Endothelial cell of umbilical vein (primary cell): ENCODE measurements around the gene ST6GALNAC4. TPM values are rescaled to one million over a fixed set of nuclear protein-coding genes. Genes with fewer than 3 reads are reported as not detected.

Experiments used
- BruUV-seq: library from RNA; stranded (reverse); fragments of 400-500 nt; replicated peaks from 2 replicates; lab custom pipeline; 2021; lab: Mats Ljungman, UMichigan
- CTCF ChIA-PET: fragments of 300-600, 350-600 bp; sonication (Branson Sonifier 250); formaldehyde crosslinking; loops from one replicate; lab custom pipeline; 2021; ENCODE audit warnings: antibody characterized with exemption, inconsistent platforms; lab: Charles Lee
- POLR2A ChIA-PET: fragments of 300-600, 350-600 bp; sonication (Branson Sonifier 250); formaldehyde crosslinking; loops from one replicate; lab custom pipeline; 2021; ENCODE audit warnings: antibody characterized with exemption, inconsistent platforms; lab: Charles Lee
- DNase-seq: peaks from one replicate; pipeline ENCODE4 v3.0.0-alpha.2; 2011; ENCODE audit warnings: low read depth, low spot score
- FAIRE-seq: peaks from 2 replicates; lab custom pipeline; 2011; peaks lifted over from hg19 to GRCh38; lab: Jason Lieb, UNC
- H2AFZ ChIP-seq: 2 replicates; pipeline ENCODE4 v1.6.0; 2012; ENCODE audit warnings: low read depth, low read length, control low read depth, inconsistent platforms
- H3K27ac ChIP-seq: 2 replicates; pipeline ENCODE4 v1.5.1; 2011; ENCODE audit warnings: low read depth, mild to moderate bottlenecking, control low read depth, low read length, moderate library complexity; ENCODE audit not compliant: insufficient read depth
- H3K27me3 ChIP-seq, 2 experiments: 2 replicates each; pipeline versions ENCODE4 v1.6.0 to v1.6.1; 2011; ENCODE audit warnings: low read length in 2 of 2, mixed read lengths in 1 of 2; ENCODE audit not compliant: control insufficient read depth in 2 of 2, insufficient read depth in 2 of 2
- H3K36me3 ChIP-seq, 2 experiments: 2 replicates in 1 of 2; 3 replicates in 1 of 2; pipeline ENCODE4 v1.5.1; 2011; ENCODE audit warnings: low read length in 2 of 2, mild to moderate bottlenecking in 1 of 2, moderate library complexity in 1 of 2; ENCODE audit not compliant: control insufficient read depth in 2 of 2, insufficient read depth in 2 of 2; ENCODE audit errors: extremely low read depth in 1 of 2
- H3K4me1 ChIP-seq: 3 replicates; pipeline ENCODE4 v1.5.1; 2011; ENCODE audit warnings: mild to moderate bottlenecking, low read length; ENCODE audit not compliant: control insufficient read depth, insufficient read depth; ENCODE audit errors: extremely low read depth
- H3K4me2 ChIP-seq: 2 replicates; pipeline ENCODE4 v1.6.1; 2011; ENCODE audit warnings: low read length, control low read depth, mixed read lengths; ENCODE audit not compliant: insufficient read depth
- H3K4me3 ChIP-seq, 3 experiments: fragments of 200-600 bp in 1 of 3; sonication (generic), shearing (Covaris generic) in 1 of 3; replicated peaks in 1 of 3; 2 replicates each; pipeline ENCODE4 v1.5.1; 2011 to 2016; ENCODE audit warnings: control low read depth in 3 of 3, low read length in 3 of 3, mild to moderate bottlenecking in 2 of 3, inconsistent platforms in 1 of 3, low read depth in 1 of 3, moderate library complexity in 1 of 3; ENCODE audit not compliant: insufficient read depth in 1 of 3
- H3K79me2 ChIP-seq: 2 replicates; pipeline ENCODE4 v1.6.0; 2012; ENCODE audit warnings: low read length, inconsistent platforms; ENCODE audit not compliant: control insufficient read depth, insufficient read depth
- H3K9ac ChIP-seq: replicated peaks from 2 replicates; pipeline ENCODE3; 2011; ENCODE audit warnings: low read length, control low read depth; ENCODE audit not compliant: insufficient read depth; ENCODE audit errors: extremely low read depth
- H3K9me1 ChIP-seq: replicated peaks from 3 replicates; pipeline ENCODE4 v1.6.0; 2011; ENCODE audit warnings: mild to moderate bottlenecking, low read length; ENCODE audit not compliant: control insufficient read depth, insufficient read depth; ENCODE audit errors: extremely low read depth
- H3K9me3 ChIP-seq: replicated peaks from 2 replicates; pipeline ENCODE4 v1.5.1; 2012; ENCODE audit warnings: low read length, inconsistent platforms; ENCODE audit not compliant: control insufficient read depth, insufficient read depth
- H4K20me1 ChIP-seq: replicated peaks from 2 replicates; pipeline ENCODE3; 2011; ENCODE audit warnings: mild to moderate bottlenecking, low read length; ENCODE audit not compliant: control insufficient read depth, insufficient read depth; ENCODE audit errors: extremely low read depth
- JUN ChIP-seq: IDR thresholded peaks from 2 replicates; pipeline ENCODE4 v1.6.1; 2011; ENCODE audit warnings: borderline replicate concordance, low read depth; ENCODE audit not compliant: insufficient read length, insufficient read depth
- POLR2AphosphoS5 ChIP-seq: IDR thresholded peaks from 2 replicates; pipeline ENCODE4 v1.6.1; 2012; ENCODE audit warnings: low read depth, mild to moderate bottlenecking, control low read depth, low read length, moderate library complexity; ENCODE audit not compliant: insufficient read depth
- dilution Hi-C: fragments of 300-500 bp; cut with MboI; formaldehyde crosslinking; loops from one replicate; pipeline ENCODE4 v1.15.0; 2019; ENCODE audit warnings: low sequenced_read_pairs; ENCODE audit not compliant: extremely low pct_ligation_motif_present
- intact Hi-C: fragments of 100-400 bp; cut with micrococcal nuclease; formaldehyde crosslinking; loops from one replicate; pipeline ENCODE4 v1.10.0; 2022
- microRNA-seq: library from miRNA; unstranded; fragments of <30 nt; microRNA quantifications from one replicate; pipeline ENCODE4 v1.2.0, GENCODE V29; 2021; ENCODE audit warnings: borderline number of aligned reads, borderline replicate concordance
- polyA plus RNA-seq, 4 experiments: library from polyadenylated mRNA; depleted of rRNA in 3 of 4; stranded (reverse) in 3 of 4; unstranded in 1 of 4; fragments of >200 nt; gene quantifications; 2 replicates each; pipeline versions ENCODE4 v1.2.1 to v1.2.3, GENCODE V29; 2011 to 2012; ENCODE audit warnings: missing spikeins in 1 of 4
- small RNA-seq: library from RNA; depleted of rRNA; stranded (forward); fragments of <200 nt; gene quantifications from one replicate; pipeline ENCODE3, GENCODE V24; 2012; ENCODE audit warnings: low replicate concordance, low read depth; ENCODE audit not compliant: insufficient read depth, insufficient read length
- total RNA-seq: library from RNA; stranded (reverse); gene quantifications from 2 replicates; pipeline ENCODE4 v1.2.3, GENCODE V29; 2021

ST6GALNAC4 gene
- total and polyA plus RNA-seq, 2 donors (not counting 3 experiments of a cell fraction or from before 2014, with no cell fraction given) = 45.9 to 85.3 TPM

DNA sequence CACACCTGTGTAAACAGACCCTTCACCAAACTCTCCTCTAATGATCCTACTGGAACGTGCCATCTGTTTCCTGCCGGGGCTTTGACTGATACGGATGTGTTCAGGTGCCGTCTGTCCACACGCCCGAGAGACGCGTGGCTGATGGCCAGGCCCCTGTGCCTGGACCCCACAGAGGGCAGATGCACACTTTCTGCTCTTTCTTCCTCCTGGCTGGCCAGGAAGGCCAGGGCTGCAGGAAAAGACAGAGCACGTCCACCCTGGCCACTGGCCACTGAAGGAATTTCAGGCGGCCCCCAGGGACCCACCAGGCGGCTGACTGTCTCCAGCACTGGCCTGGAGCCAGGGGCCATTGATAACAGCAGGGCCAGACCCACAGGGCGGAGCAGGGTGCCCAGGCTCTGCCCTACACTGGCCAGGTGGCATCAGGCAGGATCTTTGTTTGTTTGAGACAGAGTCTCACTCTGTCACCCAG lies 58.8 kb downstream of the ST6GALNAC4 start:
- peaks cover 37% of the 10 kb centered on the region for H3K4me1 ChIP-seq
- no peak overlapping the region for H2AFZ ChIP-seq
- H3K79me2 ChIP-seq = peaks cover 18% of the 10 kb centered on the region
- dilution Hi-C loops = no loop called here
- H3K9ac ChIP-seq = no peak overlapping the region
- H3K27ac ChIP-seq = peak overlapping the region; percentile 58
- H4K20me1 ChIP-seq = no peaks in the 10 kb centered on the region
- H3K27me3 ChIP-seq = no peaks in the 10 kb centered on the region
- ChIA-PET CTCF (interaction anchor here (2.7 kb wide), 1 partner anchor 12 kb away, joined by 11 read pairs; no protein-coding TSS in a partner anchor), POLR2A (no interaction called here)
- H3K9me3 ChIP-seq = no peaks in the 10 kb centered on the region
- no peaks in the 10 kb centered on the region for H3K36me3 ChIP-seq
- FAIRE-seq (peak; percentile 74), DNase-seq (peak; percentile 70)
- no peaks in the 10 kb centered on the region for H3K9me1 ChIP-seq
- intact Hi-C loops = loop anchor here (1.0 kb wide), 2 partner anchors 13 to 20 kb away; no protein-coding TSS in a partner anchor
- no peak for TF ChIP-seq JUN
- peak; percentile 35 for TF ChIP-seq POLR2AphosphoS5
- no peak overlapping the region for H3K4me2 ChIP-seq
- no TSS peak for BruUV-seq
- H3K4me3 ChIP-seq = no peak overlapping the region

Small RNA genes lying within 50 kb of the gene (microRNA-seq; reads per million reads assigned to microRNA genes)
- gene MIR4672 = not detected

Small RNA genes lying within 50 kb of the gene (small RNA-seq; reads per million reads assigned to genes)
- gene MIR4672 = not detected

Other genes starting within 250 kb of the ST6GALNAC4 start
- gene CFAP157, start 210.1 kb downstream of the ST6GALNAC4 start, total RNA-seq = not detected in 2 replicates
- gene CFAP157, start 210.1 kb downstream of the ST6GALNAC4 start, polyA plus RNA-seq = 0.03 TPM in 1 of 2 replicates, not detected in the other
- gene PTRH1, start 201.4 kb downstream of the ST6GALNAC4 start, total RNA-seq = 19.6 and 25.1 TPM in 2 replicates
- 52.2 and 73.6 TPM in 2 replicates for gene PTRH1, start 201.4 kb downstream of the ST6GALNAC4 start, polyA plus RNA-seq
- gene TTC16, start 201.0 kb downstream of the ST6GALNAC4 start, total RNA-seq = not detected in 2 replicates
- not detected in 2 replicates for gene TTC16, start 201.0 kb downstream of the ST6GALNAC4 start, polyA plus RNA-seq
- gene TOR2A, start 181.7 kb downstream of the ST6GALNAC4 start, total RNA-seq = 17.1 and 19.3 TPM in 2 replicates
- 23.9 and 28.8 TPM in 2 replicates for gene TOR2A, start 181.7 kb downstream of the ST6GALNAC4 start, polyA plus RNA-seq
- 95.0 and 102 TPM in 2 replicates for gene SH2D3C, start 138.4 kb downstream of the ST6GALNAC4 start, total RNA-seq
- 173 and 218 TPM in 2 replicates for gene SH2D3C, start 138.4 kb downstream of the ST6GALNAC4 start, polyA plus RNA-seq
- 124 and 128 TPM in 2 replicates for gene CDK9, start 131.0 kb downstream of the ST6GALNAC4 start, total RNA-seq
- 92.2 and 99.0 TPM in 2 replicates for gene CDK9, start 131.0 kb downstream of the ST6GALNAC4 start, polyA plus RNA-seq
- 90.2 and 90.7 TPM in 2 replicates for gene FPGS, start 114.2 kb downstream of the ST6GALNAC4 start, total RNA-seq
- gene FPGS, start 114.2 kb downstream of the ST6GALNAC4 start, polyA plus RNA-seq = 77.7 and 129 TPM in 2 replicates
- gene ENG, start 62.4 kb downstream of the ST6GALNAC4 start, total RNA-seq = 688 and 728 TPM in 2 replicates
- 338 and 355 TPM in 2 replicates for gene ENG, start 62.4 kb downstream of the ST6GALNAC4 start, polyA plus RNA-seq
- 113 and 115 TPM in 2 replicates for gene AK1, start 39.4 kb downstream of the ST6GALNAC4 start, total RNA-seq
- 148 and 157 TPM in 2 replicates for gene AK1, start 39.4 kb downstream of the ST6GALNAC4 start, polyA plus RNA-seq
- gene ST6GALNAC6, start 17.4 kb downstream of the ST6GALNAC4 start, total RNA-seq = 43.0 and 43.5 TPM in 2 replicates
- gene ST6GALNAC6, start 17.4 kb downstream of the ST6GALNAC4 start, polyA plus RNA-seq = 78.9 and 93.6 TPM in 2 replicates
- 2.9 and 3.8 TPM in 2 replicates for gene PIP5KL1, start 13.7 kb upstream of the ST6GALNAC4 start, total RNA-seq
- gene PIP5KL1, start 13.7 kb upstream of the ST6GALNAC4 start, polyA plus RNA-seq = 1.5 and 2.3 TPM in 2 replicates
- 41.9 and 47.9 TPM in 2 replicates for gene DPM2, start 20.8 kb upstream of the ST6GALNAC4 start, total RNA-seq
- gene DPM2, start 20.8 kb upstream of the ST6GALNAC4 start, polyA plus RNA-seq = 63.9 and 85.0 TPM in 2 replicates
- 16.4 and 19.0 TPM in 2 replicates for gene EEIG1, start 63.9 kb upstream of the ST6GALNAC4 start, total RNA-seq
- 8.4 and 13.5 TPM in 2 replicates for gene EEIG1, start 63.9 kb upstream of the ST6GALNAC4 start, polyA plus RNA-seq
- gene NAIF1, start 150.3 kb upstream of the ST6GALNAC4 start, total RNA-seq = 8.2 and 9.7 TPM in 2 replicates
- gene NAIF1, start 150.3 kb upstream of the ST6GALNAC4 start, polyA plus RNA-seq = 9.7 and 10.1 TPM in 2 replicates
- gene SLC25A25, start 151.2 kb upstream of the ST6GALNAC4 start, total RNA-seq = 20.1 and 20.2 TPM in 2 replicates
- gene SLC25A25, start 151.2 kb upstream of the ST6GALNAC4 start, polyA plus RNA-seq = 14.2 and 18.1 TPM in 2 replicates
- 64.2 and 69.6 TPM in 2 replicates for gene PTGES2, start 210.7 kb upstream of the ST6GALNAC4 start, total RNA-seq
- 69.8 and 69.9 TPM in 2 replicates for gene PTGES2, start 210.7 kb upstream of the ST6GALNAC4 start, polyA plus RNA-seq
- gene LCN2, start 232.4 kb upstream of the ST6GALNAC4 start, total RNA-seq = not detected in 2 replicates
- gene LCN2, start 232.4 kb upstream of the ST6GALNAC4 start, polyA plus RNA-seq = not detected in 2 replicates
- 51.0 and 53.2 TPM in 2 replicates for gene BBLN, start 243.2 kb upstream of the ST6GALNAC4 start, total RNA-seq
- 124 and 206 TPM in 2 replicates for gene BBLN, start 243.2 kb upstream of the ST6GALNAC4 start, polyA plus RNA-seq